Measurements from ENCODE around the gene CLDN1.

- TF ChIP-seq EZH2 (IDR thresholded peaks at IDR 0.05; ENCODE audit: borderline replicate concordance, low read depth, low read length, severe bottlenecking), result no peak
- no peak for TF ChIP-seq CTCF (IDR thresholded peaks at IDR 0.05; ENCODE audit: borderline replicate concordance, extremely low read depth, low read length, poor library complexity, severe bottlenecking)
Observed at GRCh38 chr3:190338717-190339116, 16.5 kb upstream of the CLDN1 start.
